ENCODE data around the gene SNX5. TPM values are rescaled to one million over a fixed set of nuclear protein-coding genes. Genes with fewer than 3 reads are reported as not detected.
A peak's percentile ranks its signal among the peaks of the same experiment; 100 is the strongest.

Gene SNX5
- total RNA-seq, 1 donor from 2014 or later: 90.7 TPM

DNA sequence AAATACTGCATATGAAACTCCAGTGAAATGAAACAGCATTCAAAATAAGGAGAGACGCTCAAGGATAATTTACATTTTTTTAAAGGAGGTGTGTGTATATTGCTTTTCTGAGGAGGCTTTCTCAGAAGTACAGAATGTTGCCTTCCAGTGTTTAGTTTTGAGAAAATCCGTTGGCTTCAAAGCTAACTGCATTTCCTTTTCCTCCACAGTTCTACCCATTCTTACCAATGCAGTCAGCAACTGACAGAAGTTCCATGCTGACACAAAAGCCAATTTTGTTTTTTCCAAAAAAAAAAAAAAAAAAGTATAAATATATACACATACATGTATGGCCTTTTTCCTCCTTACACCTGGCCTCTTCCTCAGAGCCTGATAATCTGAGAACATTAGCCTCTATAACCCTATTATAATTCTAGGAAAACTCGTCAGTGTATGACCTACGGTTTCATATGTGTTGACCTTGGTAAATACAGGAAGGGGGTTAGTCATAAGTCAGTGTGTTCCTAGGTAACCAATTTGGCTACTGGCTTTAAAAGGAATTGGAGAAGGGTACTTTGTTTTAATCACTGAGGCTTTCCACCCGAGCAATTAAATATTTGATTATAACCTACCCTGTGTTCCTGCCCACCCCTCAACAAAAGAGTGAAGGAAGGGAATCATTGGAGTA, 24.4 kb upstream of the SNX5 start:
- no peak for DNase-seq (ENCODE audit: low spot score)

- DNase-seq (ENCODE audit: low spot score): no peak
Observed at GRCh38 chr20:17992224-17992637, 23.6 kb upstream of the SNX5 start.

GRCh38 chr20:17990278-17990972, 21.8 kb upstream of the SNX5 start:
- DNase-seq (ENCODE audit: low spot score): no peak

DNA sequence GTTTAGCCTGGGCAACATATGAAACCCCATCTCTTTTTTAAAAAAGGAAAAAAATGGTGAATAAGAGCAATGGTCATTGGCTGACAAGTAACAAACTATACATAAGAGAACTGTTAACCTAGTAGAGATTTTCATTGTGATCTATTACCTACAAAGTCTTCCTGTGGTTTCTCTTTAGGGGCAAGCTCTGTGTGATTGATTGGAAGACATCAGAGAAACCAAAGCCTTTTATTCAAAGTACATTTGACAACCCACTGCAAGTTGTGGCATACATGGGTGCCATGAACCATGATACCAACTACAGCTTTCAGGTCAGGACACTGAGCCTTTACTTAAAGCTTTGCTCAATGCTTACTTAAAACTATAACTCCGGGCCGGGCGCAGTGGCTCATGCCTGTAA, 19.4 kb upstream of the SNX5 start:
- DNase-seq (ENCODE audit: low spot score): no peak

DNA sequence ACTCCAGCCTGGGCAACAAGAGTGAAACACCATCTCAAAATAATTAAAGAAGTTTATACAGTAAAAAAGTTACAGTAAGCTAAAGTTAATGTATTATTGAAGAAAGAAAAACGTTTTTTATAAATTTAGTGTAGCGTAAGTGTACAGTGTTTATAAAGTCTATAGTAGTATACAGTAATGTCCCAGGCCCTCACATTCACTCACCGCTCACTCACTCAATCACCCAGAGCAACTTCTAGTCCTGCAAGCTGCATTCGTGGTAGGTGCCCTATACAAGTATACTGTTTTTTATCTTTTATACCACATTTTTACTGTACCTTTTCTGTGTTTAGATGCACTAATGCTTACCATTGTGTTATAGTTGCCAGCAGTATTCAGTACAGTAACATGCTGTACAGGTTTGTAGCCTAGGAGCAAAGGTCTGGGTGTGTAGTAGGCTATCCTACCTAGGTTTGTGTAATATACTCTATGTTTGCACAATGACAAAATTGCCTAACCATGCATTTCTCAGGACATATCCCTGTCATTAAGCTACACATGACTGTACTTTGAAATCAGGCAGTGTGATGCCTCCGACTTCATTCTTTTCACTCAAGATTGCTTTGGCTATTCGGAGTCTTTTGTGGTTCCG, 16.9 kb upstream of the SNX5 start:
- no peak for DNase-seq (ENCODE audit: low spot score)

DNA sequence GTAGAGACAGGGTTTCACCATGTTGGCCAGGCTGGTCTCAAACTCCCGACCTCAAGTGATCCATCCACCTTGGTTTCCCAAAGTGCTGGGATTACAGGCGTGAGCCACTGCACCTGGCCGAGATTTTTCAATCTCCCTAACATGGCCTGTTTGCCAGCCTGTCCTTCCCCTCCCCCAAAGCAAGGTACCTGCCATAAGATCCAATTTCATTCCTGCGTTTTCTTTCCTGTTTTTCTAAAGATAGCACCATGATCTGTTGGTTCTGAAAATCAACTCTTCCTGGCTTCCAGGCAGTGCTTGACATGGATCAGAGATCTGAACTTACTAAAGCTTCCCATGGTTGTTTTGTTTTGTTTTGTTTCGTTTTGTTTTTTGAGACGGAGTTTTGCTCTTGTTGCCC, 7.7 kb upstream of the SNX5 start:
- no peak for DNase-seq (ENCODE audit: low spot score)

DNA sequence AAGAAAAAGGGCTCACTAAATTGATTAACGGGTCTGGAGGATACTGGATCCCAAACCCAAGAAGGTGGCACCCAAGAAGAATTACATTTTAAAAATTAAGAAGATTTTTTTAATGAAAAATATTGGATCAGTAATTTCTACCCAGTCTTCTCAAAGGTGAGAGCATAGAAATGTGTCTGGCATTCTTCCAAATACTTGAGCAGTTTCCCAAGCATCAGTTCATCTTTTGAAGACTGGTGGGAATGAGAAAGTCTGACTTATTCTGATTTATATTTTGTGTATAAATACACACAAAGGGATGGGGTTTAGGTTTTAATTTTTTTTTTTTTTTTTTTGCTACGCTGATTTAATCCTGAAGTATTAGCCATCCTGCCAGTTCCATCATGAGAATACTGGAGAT, 3.5 kb upstream of the SNX5 start:
- no peak for DNase-seq (ENCODE audit: low spot score)

GRCh38 chr20:17971300-17972013, 2.9 kb upstream of the SNX5 start:
- DNase-seq (ENCODE audit: low spot score): no peak

GRCh38 chr20:17969884-17970409, 1.4 kb upstream of the SNX5 start:
- DNase-seq (ENCODE audit: low spot score): peak; percentile 48

DNA sequence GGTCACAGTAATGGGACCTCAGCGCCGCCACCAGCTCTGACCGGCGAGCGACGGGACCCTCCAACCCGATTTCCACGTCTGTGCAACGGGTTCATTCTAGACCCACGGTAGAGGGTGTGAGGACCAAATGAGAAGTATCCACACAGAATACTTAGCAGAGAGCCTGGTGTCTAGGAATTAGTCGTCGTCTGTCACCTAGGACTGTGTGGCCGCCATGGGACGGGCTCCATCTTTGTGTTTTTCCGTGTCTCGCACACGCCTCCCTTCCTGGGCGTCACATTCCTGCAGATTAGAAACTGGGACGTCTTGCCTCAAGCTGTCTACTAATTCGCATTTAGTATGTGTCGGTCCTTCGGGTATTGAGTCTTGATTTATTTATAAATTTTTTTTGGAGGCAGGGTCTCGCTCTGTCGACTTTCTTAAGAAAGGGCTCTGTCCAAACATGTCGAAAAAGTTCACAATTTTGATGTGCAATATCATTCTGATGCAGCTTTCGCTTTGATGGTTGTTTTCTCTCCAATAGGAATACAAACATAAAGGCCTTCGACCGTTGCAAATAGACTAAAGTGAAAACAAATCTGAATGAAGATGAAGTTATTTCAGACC, 787 bp upstream of the SNX5 start:
- peak; percentile 47 for DNase-seq (ENCODE audit: low spot score)

GRCh38 chr20:17967521-17968365, 851 bp downstream of the SNX5 start:
- peak; percentile 53 for DNase-seq (ENCODE audit: low spot score)

DNA sequence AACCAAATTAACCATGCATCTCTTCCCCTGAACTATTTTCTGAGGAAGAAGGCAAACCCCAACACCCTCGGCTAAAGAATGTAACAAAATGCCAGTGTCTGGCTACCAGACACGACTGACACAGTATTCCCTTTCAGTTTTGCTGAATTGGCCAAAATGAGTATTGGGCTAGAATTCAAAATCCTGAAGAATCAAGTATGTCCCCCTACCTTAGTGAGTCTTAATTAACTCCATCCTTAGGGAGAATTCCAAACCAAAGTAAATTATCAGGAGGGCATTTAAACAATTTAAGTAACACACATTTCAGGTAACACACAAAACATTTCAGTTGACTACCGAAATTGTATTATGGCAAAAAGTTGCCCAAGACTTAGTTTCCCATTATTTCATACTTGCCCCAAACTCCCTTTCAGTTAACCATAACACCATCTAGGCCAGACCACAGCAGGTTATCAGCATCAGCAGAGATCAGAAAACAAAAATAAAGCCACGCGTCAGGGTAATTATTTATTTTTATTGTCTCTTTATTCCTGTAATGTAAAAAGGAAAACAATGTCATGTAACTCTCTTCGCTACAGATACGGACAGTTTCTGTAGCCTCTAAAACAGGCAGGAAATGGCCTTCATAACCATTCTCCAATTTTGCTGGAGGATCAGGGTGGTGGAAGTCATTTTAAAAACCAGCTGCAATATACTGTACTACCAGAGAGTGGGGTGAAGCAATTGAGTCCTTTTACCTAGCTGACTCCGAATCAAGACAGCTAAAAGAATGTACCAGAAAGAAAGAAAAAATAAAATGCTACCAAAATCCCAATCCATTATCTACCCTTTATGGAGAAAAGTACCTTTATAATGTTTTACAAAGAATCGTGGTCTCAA, 1.9 kb downstream of the SNX5 start:
- DNase-seq (ENCODE audit: low spot score): no peak

DNA sequence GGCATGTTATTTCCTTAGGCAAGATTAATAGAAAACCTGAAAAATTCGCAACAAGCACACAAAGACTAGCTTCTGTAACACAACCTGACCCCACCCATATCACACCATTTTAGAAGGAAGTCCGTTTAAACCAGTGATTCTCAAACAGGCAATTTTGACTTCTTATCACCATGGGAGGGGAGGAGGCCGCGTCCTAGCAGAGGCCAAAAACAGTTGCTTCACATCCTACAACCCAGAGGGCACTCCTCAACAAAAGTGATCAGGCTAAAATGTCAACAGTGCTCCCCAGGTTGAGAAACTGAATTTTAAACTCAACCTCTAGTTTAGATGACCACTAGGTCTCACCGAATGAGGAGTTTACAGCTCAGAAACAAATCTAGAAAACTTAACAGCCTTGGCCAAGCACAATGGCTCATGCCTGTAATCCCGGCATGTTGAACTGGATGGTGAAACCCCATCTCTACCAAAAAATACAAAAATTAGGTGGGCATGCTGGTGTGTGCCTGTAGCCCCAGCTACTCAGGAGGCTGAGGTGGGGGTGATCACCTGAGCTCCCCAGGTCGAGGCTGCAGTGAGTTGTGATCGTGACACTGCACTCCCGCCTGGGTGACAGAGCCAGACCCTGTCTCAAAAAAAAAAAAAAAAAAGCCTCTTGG, 3.4 kb downstream of the SNX5 start:
- DNase-seq (ENCODE audit: low spot score): no peak

DNA sequence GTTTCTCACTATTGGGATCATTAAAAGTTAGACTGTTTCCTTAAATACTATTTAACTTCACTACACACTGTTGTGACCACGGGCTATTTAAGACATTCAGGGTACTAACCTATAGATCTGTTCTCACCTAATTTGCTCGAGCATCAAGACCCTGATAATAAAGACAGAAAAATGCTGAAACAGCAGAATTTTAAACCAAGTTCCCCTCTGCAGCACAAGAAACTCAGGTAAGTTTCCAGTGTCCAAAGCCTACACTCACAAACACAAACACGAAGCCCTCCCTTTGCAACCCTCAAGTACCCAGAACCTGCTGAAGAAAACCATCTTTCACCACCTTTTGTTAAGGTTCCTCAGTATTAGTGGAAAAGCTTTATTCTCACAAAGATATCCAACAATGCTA, 4.0 kb downstream of the SNX5 start:
- DNase-seq (ENCODE audit: low spot score): no peak

GRCh38 chr20:17964073-17964472, 4.5 kb downstream of the SNX5 start:
- DNase-seq (ENCODE audit: low spot score): no peak

DNA sequence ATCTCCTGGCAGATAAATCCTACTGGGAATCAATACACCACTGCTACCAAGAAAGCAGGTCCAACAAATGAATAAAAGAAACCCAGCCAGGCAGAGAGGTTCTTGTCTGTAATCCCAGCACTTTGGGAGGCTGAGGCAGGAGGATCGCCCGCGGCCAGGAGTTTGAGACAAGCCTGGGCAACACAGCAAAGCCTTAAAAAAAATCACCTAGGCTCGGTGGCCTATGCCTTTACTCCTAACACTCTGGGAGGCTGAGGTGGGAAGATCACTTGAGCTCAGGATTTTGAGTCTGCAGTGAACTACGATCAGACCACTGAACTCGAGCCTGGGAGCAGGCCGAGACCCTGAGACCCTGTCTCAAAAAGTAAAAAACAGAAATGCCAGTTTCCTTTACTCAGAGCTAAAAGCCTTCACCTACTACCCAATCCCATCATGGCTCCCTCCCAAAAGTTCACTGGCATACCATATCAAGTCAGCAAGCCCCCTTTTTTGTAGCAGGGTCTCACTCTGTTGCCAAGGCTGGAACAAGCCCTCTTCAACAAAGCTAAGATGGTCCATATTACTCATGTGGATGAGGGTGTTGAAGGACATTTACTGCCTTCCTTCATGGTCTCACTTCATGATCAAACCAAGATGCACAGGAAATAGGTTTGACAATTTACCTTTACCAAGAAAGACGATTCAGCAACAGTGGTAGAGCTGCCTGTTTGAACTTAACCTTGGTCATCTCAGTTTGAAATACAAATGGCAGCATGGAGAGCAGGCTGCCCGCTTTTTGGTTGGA, 5.3 kb downstream of the SNX5 start:
- DNase-seq (ENCODE audit: low spot score): no peak

DNA sequence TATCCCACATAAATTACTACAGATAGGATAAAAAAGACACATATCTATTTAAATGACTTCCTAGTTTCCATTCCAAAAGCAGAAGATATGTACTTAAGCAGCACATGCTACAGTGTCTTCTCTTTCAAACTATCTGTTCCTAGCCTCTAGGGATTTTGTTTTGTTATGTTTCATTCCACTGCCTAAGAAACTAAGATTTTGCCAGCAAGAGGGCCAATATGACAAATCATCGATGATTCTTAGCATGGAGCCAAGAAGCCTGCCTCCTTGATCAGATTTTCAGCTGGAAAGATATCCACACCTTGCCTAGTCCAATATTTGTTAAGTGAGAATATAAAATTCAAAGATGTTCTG, 7.0 kb downstream of the SNX5 start:
- DNase-seq (ENCODE audit: low spot score): no peak

DNA sequence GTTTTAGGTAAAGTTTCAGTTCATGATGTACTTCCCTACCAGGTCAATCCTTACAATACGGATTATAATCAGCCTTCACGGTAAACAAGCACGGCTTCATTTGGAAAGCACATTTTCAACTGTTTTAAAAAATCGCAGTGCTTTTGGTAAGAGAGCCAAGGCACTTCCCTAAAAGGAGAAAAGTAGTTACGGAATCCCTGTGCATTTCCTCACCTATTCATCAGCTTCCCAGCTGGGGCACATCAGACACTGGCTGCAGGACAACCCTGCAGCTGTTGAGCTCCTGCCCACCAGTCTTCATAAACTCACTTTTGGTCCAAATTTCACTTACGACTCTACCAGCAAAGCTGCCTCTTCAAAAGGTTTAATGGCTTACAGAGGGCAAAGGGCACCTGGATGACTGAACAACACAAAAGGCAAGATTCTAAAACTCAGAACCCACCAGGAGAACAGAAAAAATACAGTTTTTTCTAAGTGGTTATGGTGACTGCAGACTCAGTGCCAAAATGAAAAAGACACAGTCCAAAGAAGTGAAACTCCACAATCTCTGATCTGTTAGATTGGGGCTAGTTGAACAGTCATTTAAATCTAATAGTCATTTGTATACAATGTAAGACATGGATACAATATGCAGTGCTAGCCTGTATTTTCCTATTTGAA, 7.5 kb downstream of the SNX5 start:
- DNase-seq (ENCODE audit: low spot score): no peak
